OCI-LY3 (cell line): ENCODE data around the gene TGFB3.

Experiments
- H2AFZ ChIP-seq: fragments of 200-600, 300-600 bp; shearing (Covaris generic); 2 replicates; pipeline ENCODE4 v1.6.0; 2014; ENCODE audit warnings: antibody characterized with exemption, low read depth, low read length
- H3K27ac ChIP-seq: fragments of 200-600, 300-600 bp; sonication (generic); 2 replicates; pipeline ENCODE4 v1.5.1; 2014; ENCODE audit warnings: mild to moderate bottlenecking, low read length, moderate library complexity, mixed read lengths
- H3K27me3 ChIP-seq: fragments of 200-600, 300-600 bp; sonication (generic); 2 replicates; pipeline ENCODE4 v1.6.1; 2014; ENCODE audit warnings: low read depth, low read length, mixed read lengths
- H3K36me3 ChIP-seq: fragments of 200-600, 300-600 bp; sonication (generic); replicated peaks from 2 replicates; pipeline ENCODE3; 2014; ENCODE audit warnings: low read depth, low read length, mixed read lengths
- H3K4me1 ChIP-seq: fragments of 300-600, 200-600 bp; sonication (generic); 2 replicates; pipeline ENCODE4 v1.6.1; 2014; ENCODE audit warnings: low read length, mixed read lengths
- H3K4me2 ChIP-seq: fragments of 200-600, 300-600 bp; sonication (generic); 2 replicates; pipeline ENCODE4 v1.6.1; 2014; ENCODE audit warnings: low read length, mixed read lengths
- H3K4me3 ChIP-seq: fragments of 300-600, 200-600 bp; sonication (generic); 2 replicates; pipeline ENCODE4 v1.5.1; 2014; ENCODE audit warnings: antibody characterized with exemption, mild to moderate bottlenecking, low read length, moderate library complexity
- H3K79me2 ChIP-seq: fragments of 300-600, 200-600 bp; shearing (Covaris generic); 2 replicates; pipeline ENCODE4 v1.6.1; 2014; ENCODE audit warnings: mild to moderate bottlenecking, low read length, mixed read lengths
- H3K9ac ChIP-seq: fragments of 300-600, 200-600 bp; shearing (Covaris generic); 2 replicates; pipeline ENCODE4 v1.6.0; 2014; ENCODE audit warnings: mild to moderate bottlenecking, low read length, moderate library complexity
- H3K9me3 ChIP-seq: fragments of 200-600, 300-600 bp; shearing (Covaris generic); 2 replicates; pipeline ENCODE4 v1.6.1; 2014; ENCODE audit warnings: low read length, mixed read lengths; ENCODE audit not compliant: insufficient read depth
- H4K20me1 ChIP-seq: fragments of 200-600, 300-600 bp; sonication (generic); 2 replicates; pipeline ENCODE4 v1.6.1; 2016; ENCODE audit warnings: low read length, mixed read lengths; ENCODE audit not compliant: insufficient read depth
- CTCF ChIP-seq: fragments of 200-600, 300-600 bp; sonication (generic); IDR thresholded peaks from 2 replicates; pipeline ENCODE4 v1.5.1; 2014; ENCODE audit warnings: antibody characterized with exemption, low read length, low read depth
- EZH2phosphoT487 ChIP-seq: fragments of 200-600 bp; shearing (Covaris generic); IDR thresholded peaks from 2 replicates; pipeline ENCODE4 v1.6.1; 2018; ENCODE audit warnings: antibody characterized with exemption, mixed run types, low read depth

TGFB3 gene

GRCh38 chr14:75934998-75935628, 46.7 kb downstream of the TGFB3 start:
- H3K36me3 ChIP-seq = no peaks in the 10 kb centered on the region
- TF ChIP-seq CTCF (no peak), EZH2phosphoT487 (no peak)
- H3K9me3 ChIP-seq = no peaks in the 10 kb centered on the region
- H3K79me2 ChIP-seq = no peaks in the 10 kb centered on the region
- no peak overlapping the region for H3K4me2 ChIP-seq
- H3K4me3 ChIP-seq = no peak overlapping the region
- no peak overlapping the region for H2AFZ ChIP-seq
- no peaks in the 10 kb centered on the region for H4K20me1 ChIP-seq
- H3K4me1 ChIP-seq = no peaks in the 10 kb centered on the region
- H3K27ac ChIP-seq = no peak overlapping the region
- H3K9ac ChIP-seq = no peak overlapping the region
- no peaks in the 10 kb centered on the region for H3K27me3 ChIP-seq

GRCh38 chr14:75933712-75934296, 48.0 kb downstream of the TGFB3 start:
- H3K9ac ChIP-seq = no peak overlapping the region

GRCh38 chr14:75928690-75929181, 53.1 kb downstream of the TGFB3 start:
- H3K27me3 ChIP-seq = no peaks in the 10 kb centered on the region
- TF ChIP-seq CTCF (no peak), EZH2phosphoT487 (no peak)
- H4K20me1 ChIP-seq = no peaks in the 10 kb centered on the region
- no peak overlapping the region for H3K4me3 ChIP-seq
- H3K4me2 ChIP-seq = no peak overlapping the region
- no peak overlapping the region for H3K27ac ChIP-seq
- H3K9ac ChIP-seq = no peak overlapping the region
- no peaks in the 10 kb centered on the region for H3K79me2 ChIP-seq
- no peaks in the 10 kb centered on the region for H3K9me3 ChIP-seq
- no peak overlapping the region for H2AFZ ChIP-seq
- H3K36me3 ChIP-seq = no peaks in the 10 kb centered on the region
- H3K4me1 ChIP-seq = no peaks in the 10 kb centered on the region

More at GRCh38 chr14:75933712-75934296, 48.0 kb downstream of the TGFB3 start:
- Histone ChIP-seq H3K79me2 (no peaks in the 10 kb centered on the region), H3K4me2 (no peak overlapping the region), H3K27me3 (no peaks in the 10 kb centered on the region), H3K36me3 (no peaks in the 10 kb centered on the region), H4K20me1 (no peaks in the 10 kb centered on the region), H3K4me3 (no peak overlapping the region), H2AFZ (no peak overlapping the region), H3K9me3 (no peaks in the 10 kb centered on the region), H3K27ac (no peak overlapping the region), H3K4me1 (no peaks in the 10 kb centered on the region)
- TF ChIP-seq CTCF (no peak), EZH2phosphoT487 (no peak)

- no peak overlapping the region for H3K9ac ChIP-seq
- H3K4me1 ChIP-seq = no peaks in the 10 kb centered on the region
- no peak overlapping the region for H3K27ac ChIP-seq
- no peaks in the 10 kb centered on the region for H3K36me3 ChIP-seq
- H4K20me1 ChIP-seq = no peaks in the 10 kb centered on the region
- TF ChIP-seq EZH2phosphoT487 (no peak), CTCF (no peak)
- no peaks in the 10 kb centered on the region for H3K79me2 ChIP-seq
- no peaks in the 10 kb centered on the region for H3K27me3 ChIP-seq
- no peak overlapping the region for H2AFZ ChIP-seq
- H3K4me3 ChIP-seq = no peak overlapping the region
- H3K4me2 ChIP-seq = no peak overlapping the region
- H3K9me3 ChIP-seq = no peaks in the 10 kb centered on the region
Observed at GRCh38 chr14:75927564-75928087, 54.2 kb downstream of the TGFB3 start.
